ENCODE results near the gene RAB8A.
A peak's percentile ranks its signal among the peaks of the same experiment; 100 is the strongest.

The RAB8A gene

DNA sequence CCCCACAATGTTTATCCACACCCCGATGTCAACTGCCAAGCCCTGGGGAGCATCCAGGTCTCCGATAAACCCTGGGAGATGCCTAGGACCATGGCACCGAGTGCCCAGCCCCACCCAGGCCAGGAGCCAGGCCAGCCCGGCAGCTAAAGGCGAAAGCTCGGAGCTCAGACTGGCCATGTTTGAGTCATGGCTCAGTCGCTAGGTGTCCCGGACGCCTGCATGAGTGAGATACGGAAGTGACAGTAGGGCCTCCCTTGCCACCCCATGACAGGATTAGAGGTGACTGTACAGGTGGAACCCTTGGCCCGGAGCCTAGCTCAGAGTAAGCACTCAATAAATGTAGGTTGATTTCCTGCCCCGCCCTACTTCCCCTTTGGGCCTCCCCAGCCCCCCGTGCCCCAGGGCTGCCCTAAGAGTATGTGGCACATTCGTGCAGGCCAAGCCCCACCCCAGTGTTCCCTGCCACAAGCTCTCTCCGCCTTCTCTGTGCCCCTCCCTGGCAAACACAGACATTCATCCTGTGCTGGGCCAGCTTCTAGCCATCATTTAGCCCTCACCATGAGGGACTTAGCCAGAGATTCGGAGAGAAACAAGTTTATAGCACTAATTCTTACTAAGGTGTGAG, 41.2 kb upstream of the RAB8A start:
- Histone ChIP-seq H2AFZ (ENCODE audit: low read depth, low read length) (peak overlapping the region; percentile 29), H3K18ac (ENCODE audit: low read depth in 1 of 2, low read length in 2 of 2) (no peak overlapping the region), H3K27me3 (ENCODE audit: control insufficient read depth in 1 of 2, insufficient read depth in 1 of 2, low read length in 2 of 2) (no peaks in the 10 kb centered on the region), H2BK15ac (ENCODE audit: low read depth, poor library complexity, severe bottlenecking) (no peak overlapping the region), H3K4ac (ENCODE audit: low read depth in 1 of 2, low read length in 2 of 2) (no peak overlapping the region), H3K14ac (ENCODE audit: low read length in 2 of 2) (no peak overlapping the region), H3K9ac (ENCODE audit: low read length) (no peak overlapping the region), H4K8ac (ENCODE audit: low read length) (no peak overlapping the region), H3K4me1 (ENCODE audit: control insufficient read depth, insufficient read depth, low read depth, low read length) (peaks cover 11% of the 10 kb centered on the region), H3K9me3 (ENCODE audit: control insufficient read depth, low read length) (no peaks in the 10 kb centered on the region), H2BK120ac (ENCODE audit: low read depth, low read length) (no peak overlapping the region), H2AK5ac (ENCODE audit: low read length, severe bottlenecking) (no peak overlapping the region), H3K79me1 (replicated peaks; ENCODE audit: low read length, poor library complexity, severe bottlenecking) (no peaks in the 10 kb centered on the region), H3K4me3 (ENCODE audit: insufficient read depth in 1 of 2, low read depth in 1 of 2, low read length in 2 of 2) (peak overlapping the region in 1 of 2 experiments; percentile 78), H2BK12ac (ENCODE audit: low read length in 2 of 2) (peak overlapping the region; percentile 12 to 15), H3K4me2 (ENCODE audit: low read length, poor library complexity, severe bottlenecking) (no peak overlapping the region), H3K23ac (ENCODE audit: low read length in 2 of 2) (no peak overlapping the region), H2BK5ac (ENCODE audit: low read depth, low read length, poor library complexity, severe bottlenecking) (no peak overlapping the region), H3K27ac (ENCODE audit: low read length, poor library complexity, severe bottlenecking) (no peak overlapping the region), H4K91ac (ENCODE audit: low read length) (peak overlapping the region; percentile 53), H3K36me3 (ENCODE audit: control insufficient read depth in 1 of 2, insufficient read depth in 2 of 2, low read depth in 1 of 2, low read length in 2 of 2) (peaks cover 4 to 18% of the 10 kb centered on the region in 2 experiments)
- DNase-seq: no peak
- 86% methylated on average over 16 of the region's 16 CpGs for WGBS

DNA sequence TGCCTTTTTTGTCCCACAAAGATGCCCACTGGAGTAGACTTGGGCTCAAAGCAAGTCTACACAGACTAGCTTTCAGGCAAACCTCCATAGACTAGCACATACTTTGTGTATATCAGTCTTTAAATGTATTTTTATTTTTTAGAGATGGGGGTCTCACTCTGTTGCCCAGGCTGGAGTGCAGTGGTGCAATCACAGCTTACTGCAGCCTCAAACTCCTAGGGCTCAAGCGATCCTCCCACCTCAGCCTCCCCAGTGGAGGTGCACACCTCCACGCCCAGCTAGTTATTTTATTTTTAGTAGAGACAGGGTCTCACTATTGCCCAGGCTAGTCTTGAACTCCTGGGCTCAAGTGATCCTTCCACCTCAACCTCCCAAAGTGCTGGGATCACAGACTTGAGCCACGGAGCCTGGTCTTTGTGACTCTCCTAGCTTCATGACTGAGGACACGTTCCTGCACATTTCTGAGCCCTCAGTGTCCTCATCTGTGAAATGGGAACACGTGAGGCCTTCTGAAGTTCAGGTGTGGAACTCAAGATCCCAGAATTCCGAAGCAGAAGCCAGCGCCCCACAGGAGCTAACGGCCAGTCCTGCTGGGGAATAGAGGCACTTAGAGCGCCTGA, 40.5 kb upstream of the RAB8A start:
- no peak overlapping the region for H4K91ac ChIP-seq (ENCODE audit: low read length)
- no peak overlapping the region for H2BK120ac ChIP-seq (ENCODE audit: low read depth, low read length)
- H3K27ac ChIP-seq (ENCODE audit: low read length, poor library complexity, severe bottlenecking): no peak overlapping the region
- H2AK5ac ChIP-seq (ENCODE audit: low read length, severe bottlenecking): no peak overlapping the region
- DNase-seq: no peak
- no peak overlapping the region for H3K4ac ChIP-seq (ENCODE audit: low read depth in 1 of 2, low read length in 2 of 2)
- no peak overlapping the region for H3K23ac ChIP-seq (ENCODE audit: low read length in 2 of 2)
- no peaks in the 10 kb centered on the region for H3K9me3 ChIP-seq (ENCODE audit: control insufficient read depth, low read length)
- 80% methylated on average over 9 of the region's 9 CpGs for WGBS
- H2BK15ac ChIP-seq (ENCODE audit: low read depth, poor library complexity, severe bottlenecking): no peak overlapping the region
- peaks cover 4 to 18% of the 10 kb centered on the region in 2 experiments for H3K36me3 ChIP-seq (ENCODE audit: control insufficient read depth in 1 of 2, insufficient read depth in 2 of 2, low read depth in 1 of 2, low read length in 2 of 2)
- no peaks in the 10 kb centered on the region for H3K79me1 ChIP-seq (replicated peaks; ENCODE audit: low read length, poor library complexity, severe bottlenecking)
- H3K27me3 ChIP-seq (ENCODE audit: control insufficient read depth in 1 of 2, insufficient read depth in 1 of 2, low read length in 2 of 2): no peaks in the 10 kb centered on the region
- H4K8ac ChIP-seq (ENCODE audit: low read length): peak overlapping the region; percentile 93
- no peak overlapping the region for H3K4me2 ChIP-seq (ENCODE audit: low read length, poor library complexity, severe bottlenecking)
- H3K18ac ChIP-seq (ENCODE audit: low read depth in 1 of 2, low read length in 2 of 2): peak overlapping the region in 1 of 2 experiments; percentile 55
- H3K9ac ChIP-seq (ENCODE audit: low read length): no peak overlapping the region
- H2BK12ac ChIP-seq (ENCODE audit: low read length in 2 of 2): peak overlapping the region; percentile 45 to 63
- H3K4me1 ChIP-seq (ENCODE audit: control insufficient read depth, insufficient read depth, low read depth, low read length): peaks cover 10% of the 10 kb centered on the region
- no peak overlapping the region for H2BK5ac ChIP-seq (ENCODE audit: low read depth, low read length, poor library complexity, severe bottlenecking)
- no peak overlapping the region for H3K4me3 ChIP-seq (ENCODE audit: insufficient read depth in 1 of 2, low read depth in 1 of 2, low read length in 2 of 2)
- no peak overlapping the region for H2AFZ ChIP-seq (ENCODE audit: low read depth, low read length)
- H3K14ac ChIP-seq (ENCODE audit: low read length in 2 of 2): peak overlapping the region in 1 of 2 experiments; percentile 35

DNA sequence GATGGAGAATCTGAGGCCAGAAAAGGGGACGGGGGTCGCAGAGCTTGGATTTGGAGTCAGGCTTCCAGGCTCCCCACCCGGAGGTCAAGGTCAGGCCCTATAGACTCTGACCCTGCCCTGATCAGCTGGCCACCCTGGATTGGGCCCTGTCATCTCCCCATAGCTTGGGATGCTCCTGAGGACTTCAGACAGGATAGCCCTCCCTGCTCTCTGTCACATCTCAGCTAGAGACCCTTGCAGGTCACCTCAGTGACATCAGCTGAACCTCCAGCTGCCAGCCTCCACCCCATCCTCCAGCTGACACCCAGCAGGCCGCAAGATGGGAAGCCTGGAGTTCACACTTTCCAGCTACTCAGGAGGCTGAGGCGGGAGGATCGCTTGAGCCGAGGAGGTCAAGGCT, 38.2 kb upstream of the RAB8A start:
- DNase-seq: no peak
- no peak overlapping the region for H2BK5ac ChIP-seq (ENCODE audit: low read depth, low read length, poor library complexity, severe bottlenecking)
- H2AK5ac ChIP-seq (ENCODE audit: low read length, severe bottlenecking): no peak overlapping the region
- H3K4me2 ChIP-seq (ENCODE audit: low read length, poor library complexity, severe bottlenecking): no peak overlapping the region
- H2BK120ac ChIP-seq (ENCODE audit: low read depth, low read length): no peak overlapping the region
- H3K27me3 ChIP-seq (ENCODE audit: control insufficient read depth in 1 of 2, insufficient read depth in 1 of 2, low read length in 2 of 2): no peaks in the 10 kb centered on the region
- no peak overlapping the region for H3K9ac ChIP-seq (ENCODE audit: low read length)
- peaks cover 0 to 21% of the 10 kb centered on the region in 2 experiments for H3K36me3 ChIP-seq (ENCODE audit: control insufficient read depth in 1 of 2, insufficient read depth in 2 of 2, low read depth in 1 of 2, low read length in 2 of 2)
- H3K4me3 ChIP-seq (ENCODE audit: insufficient read depth in 1 of 2, low read depth in 1 of 2, low read length in 2 of 2): no peak overlapping the region
- H2BK15ac ChIP-seq (ENCODE audit: low read depth, poor library complexity, severe bottlenecking): no peak overlapping the region
- no peak overlapping the region for H4K8ac ChIP-seq (ENCODE audit: low read length)
- peak overlapping the region; percentile 43 for H4K91ac ChIP-seq (ENCODE audit: low read length)
- H3K4me1 ChIP-seq (ENCODE audit: control insufficient read depth, insufficient read depth, low read depth, low read length): peaks cover 8% of the 10 kb centered on the region
- no peak overlapping the region for H3K27ac ChIP-seq (ENCODE audit: low read length, poor library complexity, severe bottlenecking)
- no peaks in the 10 kb centered on the region for H3K9me3 ChIP-seq (ENCODE audit: control insufficient read depth, low read length)
- peak overlapping the region in 1 of 2 experiments; percentile 2 for H3K14ac ChIP-seq (ENCODE audit: low read length in 2 of 2)
- WGBS: 91% methylated on average over 7 of the region's 7 CpGs
- no peak overlapping the region for H2AFZ ChIP-seq (ENCODE audit: low read depth, low read length)
- no peaks in the 10 kb centered on the region for H3K79me1 ChIP-seq (replicated peaks; ENCODE audit: low read length, poor library complexity, severe bottlenecking)
- H3K23ac ChIP-seq (ENCODE audit: low read length in 2 of 2): no peak overlapping the region
- peak overlapping the region in 1 of 2 experiments; percentile 80 for H2BK12ac ChIP-seq (ENCODE audit: low read length in 2 of 2)
- H3K18ac ChIP-seq (ENCODE audit: low read depth in 1 of 2, low read length in 2 of 2): no peak overlapping the region
- peak overlapping the region in 1 of 2 experiments; percentile 66 for H3K4ac ChIP-seq (ENCODE audit: low read depth in 1 of 2, low read length in 2 of 2)

DNA sequence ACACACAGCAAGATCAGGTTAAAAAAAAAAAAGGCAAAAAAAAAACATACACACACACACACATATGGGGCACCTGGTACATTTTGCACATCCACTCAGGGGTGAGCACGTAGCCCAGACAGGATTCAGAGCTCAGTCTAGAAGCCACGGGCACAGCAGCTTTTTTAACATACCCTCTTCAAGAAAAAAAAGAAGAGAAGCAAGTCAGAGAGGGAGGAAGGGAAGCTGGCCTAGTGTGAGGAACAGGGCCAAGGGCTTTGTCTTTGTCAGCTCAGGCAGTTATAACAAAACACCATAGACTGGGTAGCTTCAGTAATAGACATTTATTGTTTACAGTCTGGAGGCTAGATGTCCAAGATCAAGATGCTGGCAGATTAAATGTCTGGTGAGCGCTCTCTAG, 37.7 kb upstream of the RAB8A start:
- H3K23ac ChIP-seq (ENCODE audit: low read length in 2 of 2): no peak overlapping the region
- H3K18ac ChIP-seq (ENCODE audit: low read depth in 1 of 2, low read length in 2 of 2): no peak overlapping the region
- no peak overlapping the region for H3K4ac ChIP-seq (ENCODE audit: low read depth in 1 of 2, low read length in 2 of 2)
- no peak overlapping the region for H2AFZ ChIP-seq (ENCODE audit: low read depth, low read length)
- peak overlapping the region in 1 of 2 experiments; percentile 79 for H2BK12ac ChIP-seq (ENCODE audit: low read length in 2 of 2)
- no peak overlapping the region for H3K14ac ChIP-seq (ENCODE audit: low read length in 2 of 2)
- no peaks in the 10 kb centered on the region for H3K9me3 ChIP-seq (ENCODE audit: control insufficient read depth, low read length)
- no peaks in the 10 kb centered on the region for H3K27me3 ChIP-seq (ENCODE audit: control insufficient read depth in 1 of 2, insufficient read depth in 1 of 2, low read length in 2 of 2)
- H4K91ac ChIP-seq (ENCODE audit: low read length): no peak overlapping the region
- peaks cover 8% of the 10 kb centered on the region for H3K4me1 ChIP-seq (ENCODE audit: control insufficient read depth, insufficient read depth, low read depth, low read length)
- H3K4me2 ChIP-seq (ENCODE audit: low read length, poor library complexity, severe bottlenecking): no peak overlapping the region
- no peaks in the 10 kb centered on the region for H3K79me1 ChIP-seq (replicated peaks; ENCODE audit: low read length, poor library complexity, severe bottlenecking)
- H2BK5ac ChIP-seq (ENCODE audit: low read depth, low read length, poor library complexity, severe bottlenecking): no peak overlapping the region
- no peak overlapping the region for H2BK15ac ChIP-seq (ENCODE audit: low read depth, poor library complexity, severe bottlenecking)
- WGBS: 96% methylated on average over 1 of the region's 3 CpGs
- H3K27ac ChIP-seq (ENCODE audit: low read length, poor library complexity, severe bottlenecking): no peak overlapping the region
- H4K8ac ChIP-seq (ENCODE audit: low read length): no peak overlapping the region
- no peak overlapping the region for H2BK120ac ChIP-seq (ENCODE audit: low read depth, low read length)
- no peak overlapping the region for H3K9ac ChIP-seq (ENCODE audit: low read length)
- H3K4me3 ChIP-seq (ENCODE audit: insufficient read depth in 1 of 2, low read depth in 1 of 2, low read length in 2 of 2): no peak overlapping the region
- H2AK5ac ChIP-seq (ENCODE audit: low read length, severe bottlenecking): no peak overlapping the region
- peak; percentile 51 for DNase-seq
- H3K36me3 ChIP-seq (ENCODE audit: control insufficient read depth in 1 of 2, insufficient read depth in 2 of 2, low read depth in 1 of 2, low read length in 2 of 2): peaks cover 0 to 21% of the 10 kb centered on the region in 2 experiments

Data from mesenchymal stem cell (in vitro differentiated cells and primary cell).